HG02852 (cell line): ENCODE data around the gene TMEM250.

Source experiments
- ATAC-seq: cut with Tn5 transposase; IDR thresholded peaks from one replicate; pipeline ENCODE4 v1.9.1; 2021; ENCODE audit warnings: mild to moderate bottlenecking, moderate library complexity; ENCODE audit not compliant: unreplicated experiment

The TMEM250 gene

GRCh38 chr9:136084063-136084944 lies 34.4 kb downstream of the TMEM250 start:
- ATAC-seq = no peak

DNA sequence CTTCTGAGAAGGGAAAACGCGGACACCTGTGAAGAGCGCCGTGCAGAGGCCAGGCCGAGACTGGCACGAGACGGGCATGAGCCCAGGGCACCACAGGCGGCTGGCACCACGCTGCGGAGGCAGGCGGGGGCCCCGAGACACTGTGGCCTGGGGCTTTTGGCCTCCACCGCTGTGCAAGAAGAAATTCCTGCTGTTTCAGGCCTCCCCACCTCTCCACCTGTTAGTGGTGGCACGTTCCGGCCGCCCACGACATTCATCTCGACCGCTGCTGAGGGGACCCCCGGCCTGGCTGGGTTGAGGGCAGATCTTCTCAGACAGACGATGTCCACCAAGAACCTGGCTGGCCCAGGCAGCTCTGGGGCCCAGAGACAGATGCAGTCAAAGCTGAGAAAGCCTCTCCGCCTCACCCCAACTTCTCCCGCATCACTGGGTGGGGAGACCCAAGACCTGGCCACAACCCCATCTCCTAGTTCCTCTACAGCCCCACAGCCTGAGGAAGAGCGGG lies 35.1 kb downstream of the TMEM250 start:
- no peak for ATAC-seq

- no peak for ATAC-seq
Observed at GRCh38 chr9:136082496-136083361, 35.9 kb downstream of the TMEM250 start.

DNA sequence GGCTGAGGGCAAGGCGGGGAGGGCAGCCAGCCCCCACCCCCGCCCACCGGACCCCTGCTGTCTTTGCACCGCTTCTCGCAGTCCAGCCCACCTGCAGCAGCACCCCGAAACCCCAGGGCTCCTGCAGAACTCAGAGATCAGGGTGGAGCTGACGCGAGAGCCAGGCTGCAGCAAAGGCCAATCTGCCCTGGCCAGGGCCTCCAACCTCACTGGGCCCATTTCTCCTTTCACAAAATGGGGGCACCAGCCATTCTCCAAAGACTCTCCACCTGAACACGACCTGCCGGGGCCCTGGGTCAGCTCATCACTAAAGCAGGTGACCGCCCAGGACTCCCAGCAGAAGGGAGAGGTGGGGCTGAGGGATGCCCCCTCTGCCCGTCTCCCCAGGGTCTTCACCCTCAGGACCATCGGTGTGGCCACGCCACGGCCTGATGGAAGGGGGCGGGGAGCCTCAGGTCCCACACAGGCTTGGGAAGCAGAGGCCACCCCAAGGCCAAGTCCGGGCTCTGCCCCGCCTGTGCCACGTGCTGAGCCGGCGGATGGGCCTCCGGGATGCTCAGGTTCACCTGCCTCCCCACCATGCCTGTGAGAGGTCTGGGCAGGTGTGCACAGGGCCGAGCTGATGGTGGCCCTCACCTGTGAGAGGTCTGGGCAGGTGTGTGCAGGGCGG lies 36.7 kb downstream of the TMEM250 start:
- no peak for ATAC-seq

DNA sequence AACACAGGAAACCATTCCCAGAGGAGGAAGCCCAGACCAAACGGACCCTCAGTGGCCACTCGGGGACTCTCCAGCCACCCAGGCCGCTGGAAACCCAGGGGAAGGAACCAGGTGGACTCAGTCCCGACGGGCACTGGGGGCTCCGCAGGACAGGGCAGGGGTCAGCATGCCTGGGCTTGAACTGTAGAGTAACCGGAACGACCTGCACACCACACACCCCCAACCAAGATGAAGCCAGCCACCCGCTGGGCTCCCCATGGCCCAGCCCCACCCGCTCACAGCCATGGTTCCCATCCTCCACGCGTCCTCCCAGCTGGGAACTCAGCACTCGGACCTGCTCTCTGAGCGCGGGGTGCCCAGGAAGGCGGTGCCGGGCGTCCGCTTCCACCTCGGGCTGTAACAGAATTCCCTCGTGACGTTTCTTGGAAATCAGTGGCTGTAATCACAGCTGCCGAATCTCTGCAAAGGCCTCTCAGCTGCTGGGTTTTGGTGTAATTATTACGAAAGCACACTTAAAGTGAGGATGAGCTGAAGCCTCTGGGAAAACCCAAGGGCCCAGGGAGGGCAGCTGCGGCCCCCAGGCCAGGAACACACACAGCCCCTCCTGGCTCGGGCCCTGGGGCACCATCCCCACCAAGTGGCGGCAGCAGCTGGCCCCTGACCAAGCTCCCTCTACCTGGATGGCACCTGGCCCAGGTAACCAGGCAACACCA lies 37.4 kb downstream of the TMEM250 start:
- no peak for ATAC-seq

DNA sequence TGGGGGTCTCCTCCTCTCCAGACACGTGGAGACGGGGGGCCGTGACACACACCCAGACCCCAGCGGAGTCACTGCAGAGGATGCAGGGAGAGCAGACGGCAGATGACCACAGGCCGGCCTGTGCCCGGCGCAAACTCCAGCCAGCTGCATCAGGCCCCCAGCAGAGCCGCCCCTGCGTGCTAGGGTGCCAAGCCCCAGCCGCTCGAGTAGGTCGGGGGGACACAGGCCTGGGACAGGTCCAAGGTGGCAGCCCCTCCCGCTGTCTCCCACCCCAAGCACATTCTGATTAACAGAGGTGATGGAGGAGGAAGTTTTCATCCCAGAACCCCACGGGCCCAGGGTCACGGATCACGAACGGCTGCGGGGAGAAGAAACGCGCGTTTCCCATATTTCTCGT lies 38.0 kb downstream of the TMEM250 start:
- no peak for ATAC-seq

- ATAC-seq = no peak
Observed at GRCh38 chr9:136079916-136080246, 38.8 kb downstream of the TMEM250 start.

DNA sequence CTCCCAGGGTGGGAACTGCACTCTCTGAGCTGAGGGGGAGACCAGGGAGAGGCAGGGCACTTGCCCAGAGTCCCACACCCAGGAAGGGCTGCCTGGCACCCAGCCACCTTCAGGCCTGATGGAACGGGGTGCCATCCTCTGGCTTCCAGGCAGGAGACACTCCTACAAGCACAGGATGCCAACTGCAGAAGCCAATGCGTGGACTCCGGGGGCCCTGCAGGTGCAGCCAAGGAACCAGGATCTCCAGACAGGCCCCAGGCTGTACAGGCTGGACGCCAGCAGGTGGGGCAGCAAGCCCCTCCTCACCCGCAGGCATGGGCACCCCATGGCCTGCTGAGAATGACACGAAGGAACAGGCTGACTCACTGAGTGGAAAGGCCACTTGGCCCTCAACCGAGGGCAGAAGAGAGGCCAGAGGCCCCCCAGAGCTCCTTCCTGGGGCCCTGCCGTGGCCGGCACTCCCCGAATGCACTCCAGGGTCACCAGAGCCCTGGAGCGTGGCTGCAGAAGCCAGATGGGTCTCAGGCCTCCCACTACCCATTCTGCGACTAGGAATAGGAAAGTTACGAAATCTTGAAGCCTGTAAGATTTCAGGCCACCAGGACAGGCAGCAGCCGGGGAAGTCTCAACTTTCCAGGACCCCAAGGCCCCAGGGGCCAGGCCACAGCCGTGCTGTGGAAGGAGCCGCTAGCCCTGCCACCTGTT lies 39.3 kb downstream of the TMEM250 start:
- ATAC-seq = no peak

- ATAC-seq = no peak
Observed at GRCh38 chr9:136078498-136079011, 40.1 kb downstream of the TMEM250 start.

GRCh38 chr9:136078024-136078423 lies 40.7 kb downstream of the TMEM250 start:
- no peak for ATAC-seq

DNA sequence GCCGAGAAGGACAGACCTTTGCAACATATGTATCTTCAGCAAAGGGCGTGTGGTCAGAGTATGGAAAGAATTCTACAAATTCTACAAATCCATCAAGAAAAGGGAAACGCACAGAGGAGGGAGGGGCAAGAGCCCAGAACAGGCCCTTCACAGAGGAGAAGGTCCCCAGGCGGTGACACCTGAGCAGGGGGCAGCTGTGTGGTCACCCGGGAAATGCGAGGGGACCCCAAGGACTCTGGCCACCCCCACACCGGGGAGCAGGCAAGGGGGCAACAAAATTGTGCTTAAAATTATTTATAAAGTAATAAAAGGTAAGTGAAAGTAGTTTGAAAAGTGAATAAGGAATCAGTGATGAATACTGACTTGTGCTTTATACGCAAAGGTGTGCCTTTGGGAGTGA lies 41.2 kb downstream of the TMEM250 start:
- ATAC-seq = no peak

GRCh38 chr9:136075881-136076678 lies 42.6 kb downstream of the TMEM250 start:
- no peak for ATAC-seq

DNA sequence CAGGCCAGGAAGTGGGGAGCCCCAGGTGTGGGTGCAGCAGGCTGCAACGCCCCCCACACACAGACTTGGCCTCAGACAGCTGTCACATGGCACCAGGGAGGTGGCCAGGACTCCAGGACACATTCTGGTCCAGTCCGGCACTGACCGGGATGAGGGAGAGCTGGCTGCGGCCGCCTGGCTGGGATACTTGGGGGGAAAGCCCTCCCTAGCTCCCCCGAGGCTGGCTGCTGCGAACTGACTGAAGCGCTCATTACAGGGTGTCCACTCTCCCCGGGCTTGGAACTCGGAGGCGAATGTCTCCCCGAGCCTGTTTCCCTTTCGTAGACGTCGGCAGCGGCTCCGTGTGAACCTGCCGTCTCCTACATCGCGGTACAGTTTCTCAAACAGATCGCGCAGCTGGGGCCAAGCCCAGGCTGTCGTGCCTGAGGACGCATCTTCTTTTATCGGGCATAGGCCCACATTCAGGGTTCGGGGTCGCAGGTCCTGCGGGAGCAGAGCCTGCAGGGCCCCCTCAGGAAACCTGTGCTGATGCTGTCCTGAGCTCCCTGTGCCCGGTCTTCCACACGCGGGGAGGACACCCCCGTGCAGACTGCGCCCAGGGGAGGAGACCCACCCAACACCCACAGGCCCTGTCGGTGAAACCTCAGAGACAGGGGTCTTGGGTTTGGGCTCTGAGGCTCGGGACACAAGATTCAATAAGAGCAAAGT lies 43.4 kb downstream of the TMEM250 start:
- ATAC-seq = no peak

GRCh38 chr9:136074706-136075105 lies 44.0 kb downstream of the TMEM250 start:
- no peak for ATAC-seq
